ENCODE results near the gene GDF10.

GDF10 gene

GRCh38 chr10:47336387-47337134 is 36.6 kb downstream of the GDF10 start:
- DNase-seq = no peak

GRCh38 chr10:47337310-47337709 is 37.3 kb downstream of the GDF10 start:
- DNase-seq = no peak

- no peak for DNase-seq
These were observed 39.3 kb downstream of the GDF10 start for GRCh38 chr10:47339186-47339735.

- DNase-seq = no peak
These were observed 40.0 kb downstream of the GDF10 start for GRCh38 chr10:47339759-47340607.

- no peak for DNase-seq
These were observed 40.7 kb downstream of the GDF10 start for GRCh38 chr10:47340608-47341170.

GRCh38 chr10:47344996-47345870 is 45.2 kb downstream of the GDF10 start:
- DNase-seq = no peak

- no peak for DNase-seq
These were observed 46.7 kb downstream of the GDF10 start for GRCh38 chr10:47346581-47347302.

- no peak for DNase-seq
These were observed 47.3 kb downstream of the GDF10 start for GRCh38 chr10:47347303-47347675.

GRCh38 chr10:47348138-47348651 is 48.2 kb downstream of the GDF10 start, which contains the start of gene RBP3:
Gene RBP3, plus strand, starts transcription at chr10:47348363. Its CDS starts 122 bp downstream, at chr10:47348485.
- no peak for DNase-seq

GRCh38 chr10:47348661-47349470 is 48.9 kb downstream of the GDF10 start:
- no peak for DNase-seq

- no peak for DNase-seq
These were observed 49.5 kb downstream of the GDF10 start for GRCh38 chr10:47349516-47349915.

GRCh38 chr10:47349941-47350371 is 50.0 kb downstream of the GDF10 start:
- no peak for DNase-seq

GRCh38 chr10:47350671-47351640 is 51.0 kb downstream of the GDF10 start:
- no peak for DNase-seq

GRCh38 chr10:47351899-47352815 is 52.2 kb downstream of the GDF10 start:
- no peak for DNase-seq

- no peak for DNase-seq
These were observed 53.4 kb downstream of the GDF10 start for GRCh38 chr10:47353351-47353750.

- no peak for DNase-seq
These were observed 54.2 kb downstream of the GDF10 start for GRCh38 chr10:47354165-47354564.

- DNase-seq = no peak
These were observed 54.9 kb downstream of the GDF10 start for GRCh38 chr10:47354900-47355299.

- DNase-seq = no peak
These were observed 56.7 kb downstream of the GDF10 start for GRCh38 chr10:47356708-47357107.

Data from activated gamma-delta T cell (primary cell).